ENCODE results near the gene PSMA8.
"Not testable (repeated sequence)": the region's sequence is repeated elsewhere in the genome, so short reads cannot be mapped to it uniquely, and the experiment has no call there.

PSMA8 gene

GRCh38 chr18:26215247-26215970, 81.7 kb downstream of the PSMA8 start:
- no peaks in the 10 kb centered on the region for H3K9me3 ChIP-seq (ENCODE audit: control insufficient read depth, low read length)
- H3K9ac ChIP-seq (ENCODE audit: low read length) = no peak overlapping the region
- no peak overlapping the region for H3K4me3 ChIP-seq (ENCODE audit: low read length)
- no peaks in the 10 kb centered on the region for H3K27me3 ChIP-seq (ENCODE audit: control insufficient read depth, insufficient read depth, low read length)
- H3K36me3 ChIP-seq (ENCODE audit: control insufficient read depth, insufficient read depth, low read length) = no peaks in the 10 kb centered on the region
- H3K4me1 ChIP-seq (ENCODE audit: control insufficient read depth, insufficient read depth, low read length) = no peaks in the 10 kb centered on the region

- Histone ChIP-seq H3K9me3 (ENCODE audit: control insufficient read depth, low read length) (no peaks in the 10 kb centered on the region), H3K9ac (ENCODE audit: low read length) (no peak overlapping the region), H3K36me3 (ENCODE audit: control insufficient read depth, insufficient read depth, low read length) (no peaks in the 10 kb centered on the region), H3K4me3 (ENCODE audit: low read length) (no peak overlapping the region), H3K4me1 (ENCODE audit: control insufficient read depth, insufficient read depth, low read length) (peaks cover 4% of the 10 kb centered on the region), H3K27me3 (ENCODE audit: control insufficient read depth, insufficient read depth, low read length) (no peaks in the 10 kb centered on the region)
Measured at GRCh38 chr18:26225022-26225693, 91.5 kb downstream of the PSMA8 start.

GRCh38 chr18:26225915-26226228, 92.2 kb downstream of the PSMA8 start:
- H3K27me3 ChIP-seq (ENCODE audit: control insufficient read depth, insufficient read depth, low read length) = no peaks in the 10 kb centered on the region
- no peaks in the 10 kb centered on the region for H3K9me3 ChIP-seq (ENCODE audit: control insufficient read depth, low read length)
- H3K4me3 ChIP-seq (ENCODE audit: low read length) = peak overlapping the region; percentile 22
- no peaks in the 10 kb centered on the region for H3K36me3 ChIP-seq (ENCODE audit: control insufficient read depth, insufficient read depth, low read length)
- peak overlapping the region; percentile 60 for H3K9ac ChIP-seq (ENCODE audit: low read length)
- H3K4me1 ChIP-seq (ENCODE audit: control insufficient read depth, insufficient read depth, low read length) = peaks cover 4% of the 10 kb centered on the region

GRCh38 chr18:26226229-26227050, 92.8 kb downstream of the PSMA8 start, which contains the start of gene TAF4B:
TSS of gene TAF4B (plus strand) at chr18:26226445. CDS start at chr18:26226934, 489 bp downstream.
- H3K9ac ChIP-seq (ENCODE audit: low read length) = peak within 1 kb of the TSS; percentile 60
- no peaks in the 10 kb centered on the region for H3K27me3 ChIP-seq (ENCODE audit: control insufficient read depth, insufficient read depth, low read length)
- H3K9me3 ChIP-seq (ENCODE audit: control insufficient read depth, low read length) = no peaks in the 10 kb centered on the region
- peak within 1 kb of the TSS; percentile 22 for H3K4me3 ChIP-seq (ENCODE audit: low read length)
- no peaks in the 10 kb centered on the region for H3K36me3 ChIP-seq (ENCODE audit: control insufficient read depth, insufficient read depth, low read length)
- H3K4me1 ChIP-seq (ENCODE audit: control insufficient read depth, insufficient read depth, low read length) = peaks cover 4% of the 10 kb centered on the region

- H3K4me3 ChIP-seq (ENCODE audit: low read length) = peak overlapping the region; percentile 22
- peaks cover 4% of the 10 kb centered on the region for H3K4me1 ChIP-seq (ENCODE audit: control insufficient read depth, insufficient read depth, low read length)
- no peaks in the 10 kb centered on the region for H3K36me3 ChIP-seq (ENCODE audit: control insufficient read depth, insufficient read depth, low read length)
- H3K27me3 ChIP-seq (ENCODE audit: control insufficient read depth, insufficient read depth, low read length) = no peaks in the 10 kb centered on the region
- no peaks in the 10 kb centered on the region for H3K9me3 ChIP-seq (ENCODE audit: control insufficient read depth, low read length)
- peak overlapping the region; percentile 60 for H3K9ac ChIP-seq (ENCODE audit: low read length)
Measured at GRCh38 chr18:26227051-26227670, 93.5 kb downstream of the PSMA8 start.

GRCh38 chr18:26228562-26229260, 95.0 kb downstream of the PSMA8 start:
- H3K27me3 ChIP-seq (ENCODE audit: control insufficient read depth, insufficient read depth, low read length) = no peaks in the 10 kb centered on the region

GRCh38 chr18:26230497-26230896, 96.8 kb downstream of the PSMA8 start:
- Histone ChIP-seq H3K27me3 (ENCODE audit: control insufficient read depth, insufficient read depth, low read length) (no peaks in the 10 kb centered on the region), H3K4me3 (ENCODE audit: low read length) (no peak overlapping the region), H3K4me1 (ENCODE audit: control insufficient read depth, insufficient read depth, low read length) (peaks cover 4% of the 10 kb centered on the region), H3K36me3 (ENCODE audit: control insufficient read depth, insufficient read depth, low read length) (no peaks in the 10 kb centered on the region), H3K9ac (ENCODE audit: low read length) (no peak overlapping the region), H3K9me3 (ENCODE audit: control insufficient read depth, low read length) (no peaks in the 10 kb centered on the region)

More at GRCh38 chr18:26228562-26229260, 95.0 kb downstream of the PSMA8 start:
- Histone ChIP-seq H3K4me3 (ENCODE audit: low read length) (no peak overlapping the region), H3K36me3 (ENCODE audit: control insufficient read depth, insufficient read depth, low read length) (no peaks in the 10 kb centered on the region), H3K4me1 (ENCODE audit: control insufficient read depth, insufficient read depth, low read length) (peaks cover 4% of the 10 kb centered on the region), H3K9ac (ENCODE audit: low read length) (no peak overlapping the region), H3K9me3 (ENCODE audit: control insufficient read depth, low read length) (no peaks in the 10 kb centered on the region)

- Histone ChIP-seq H3K4me3 (ENCODE audit: low read length) (no peak overlapping the region), H3K9ac (ENCODE audit: low read length) (no peak overlapping the region), H3K4me1 (ENCODE audit: control insufficient read depth, insufficient read depth, low read length) (no peaks in the 10 kb centered on the region), H3K27me3 (ENCODE audit: control insufficient read depth, insufficient read depth, low read length) (no peaks in the 10 kb centered on the region), H3K9me3 (ENCODE audit: control insufficient read depth, low read length) (no peaks in the 10 kb centered on the region), H3K36me3 (ENCODE audit: control insufficient read depth, insufficient read depth, low read length) (no peaks in the 10 kb centered on the region)
Measured at GRCh38 chr18:26233208-26233607, 99.5 kb downstream of the PSMA8 start.

- H3K4me3 ChIP-seq (ENCODE audit: low read length); H3K9me3 ChIP-seq (ENCODE audit: control insufficient read depth, low read length); H3K4me1 ChIP-seq (ENCODE audit: control insufficient read depth, insufficient read depth, low read length); H3K9ac ChIP-seq (ENCODE audit: low read length); H3K27me3 ChIP-seq (ENCODE audit: control insufficient read depth, insufficient read depth, low read length); H3K36me3 ChIP-seq (ENCODE audit: control insufficient read depth, insufficient read depth, low read length): not testable (repeated sequence)
Measured at GRCh38 chr18:26237363-26237762, 103.7 kb downstream of the PSMA8 start.

- H3K4me1 ChIP-seq (ENCODE audit: control insufficient read depth, insufficient read depth, low read length); H3K4me3 ChIP-seq (ENCODE audit: low read length); H3K9me3 ChIP-seq (ENCODE audit: control insufficient read depth, low read length); H3K27me3 ChIP-seq (ENCODE audit: control insufficient read depth, insufficient read depth, low read length); H3K36me3 ChIP-seq (ENCODE audit: control insufficient read depth, insufficient read depth, low read length); H3K9ac ChIP-seq (ENCODE audit: low read length): not testable (repeated sequence)
Measured at GRCh38 chr18:26238718-26239117, 105.0 kb downstream of the PSMA8 start.

GRCh38 chr18:26242392-26242791, 108.7 kb downstream of the PSMA8 start:
- H3K4me3 ChIP-seq (ENCODE audit: low read length); H3K9me3 ChIP-seq (ENCODE audit: control insufficient read depth, low read length); H3K4me1 ChIP-seq (ENCODE audit: control insufficient read depth, insufficient read depth, low read length); H3K9ac ChIP-seq (ENCODE audit: low read length); H3K27me3 ChIP-seq (ENCODE audit: control insufficient read depth, insufficient read depth, low read length); H3K36me3 ChIP-seq (ENCODE audit: control insufficient read depth, insufficient read depth, low read length): not testable (repeated sequence)
